HuH-7.5 (cell line): Measurements from ENCODE around the gene JPH2.

Experiments used
- DNase-seq: peaks from one replicate; pipeline ENCODE4 v3.0.0; 2011; ENCODE audit warnings: low spot score

Gene JPH2

DNA sequence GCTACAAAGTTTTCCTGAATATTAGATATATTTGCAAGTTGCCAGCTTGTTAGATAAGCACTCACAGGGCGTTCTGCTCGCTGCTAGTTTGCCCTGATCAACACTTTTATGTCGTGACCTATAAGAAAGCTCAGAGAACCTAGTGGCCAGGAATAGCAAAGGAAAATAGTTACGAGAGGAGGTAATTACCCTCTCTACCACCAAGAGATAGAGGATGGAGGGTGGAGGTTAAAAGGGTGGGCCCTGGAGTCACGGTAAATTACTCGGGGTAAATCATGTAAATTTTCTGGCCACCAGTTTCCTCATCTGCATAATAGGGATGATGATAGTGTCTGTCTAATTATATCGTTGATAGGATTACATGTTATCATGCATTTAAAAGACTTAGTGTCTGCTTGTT lies 87.2 kb downstream of the JPH2 start:
- no peak for DNase-seq

DNA sequence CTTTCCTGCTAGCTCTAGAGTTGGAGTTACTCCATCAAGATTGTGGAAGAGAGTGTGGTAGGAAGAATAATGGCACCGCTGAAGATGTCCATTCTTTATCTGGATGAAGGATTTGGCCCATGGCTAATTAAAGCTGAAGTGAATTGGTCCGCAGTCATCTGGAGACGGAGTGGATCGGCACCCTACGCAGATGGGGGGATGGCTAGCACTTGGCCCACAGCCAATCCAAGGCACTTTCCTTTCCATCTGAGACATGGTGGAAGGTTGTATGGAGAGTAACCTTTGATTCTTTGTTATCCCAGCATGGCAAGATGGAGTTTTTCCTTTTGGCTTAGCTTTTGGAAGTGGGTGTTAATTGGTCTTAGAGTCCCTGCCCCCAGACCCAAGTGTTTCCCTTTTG lies 88.3 kb downstream of the JPH2 start:
- DNase-seq, result no peak

GRCh38 chr20:44098256-44098630 lies 88.7 kb downstream of the JPH2 start:
- no peak for DNase-seq

DNA sequence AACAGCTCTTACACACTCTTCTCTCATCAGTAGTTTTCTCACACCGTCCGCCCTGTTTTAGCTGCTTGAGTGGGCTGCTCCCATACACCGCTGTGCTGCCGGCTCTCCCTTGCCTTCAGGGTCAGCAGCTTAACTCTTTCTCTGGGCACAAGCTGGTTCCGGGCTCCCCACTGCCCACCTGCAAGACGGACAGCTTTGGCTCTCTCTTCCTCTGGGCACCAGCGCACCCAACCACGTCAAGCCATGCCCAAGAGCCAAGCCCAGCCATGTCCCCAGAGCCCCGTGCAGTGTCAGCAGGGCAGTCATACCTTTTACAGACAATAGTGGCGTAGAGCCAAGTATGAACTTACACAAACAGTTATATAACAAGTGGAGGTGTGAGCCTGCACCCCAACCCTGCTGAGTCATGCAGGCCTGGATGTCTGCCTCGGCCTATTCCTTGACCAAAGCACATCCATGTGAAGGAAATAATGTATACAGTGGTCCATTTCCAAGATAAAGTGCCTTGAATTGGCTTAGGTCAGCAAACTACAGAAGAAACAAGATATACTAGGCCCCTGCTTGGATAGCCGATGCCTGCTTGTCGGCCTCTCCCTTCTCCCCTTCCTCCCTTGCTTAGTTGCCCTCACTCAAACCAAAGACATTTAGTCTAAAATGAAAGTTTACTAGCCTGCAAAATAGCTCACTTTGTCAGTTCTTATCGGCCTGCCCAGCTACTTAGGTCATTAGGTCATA lies 89.3 kb downstream of the JPH2 start:
- no peak for DNase-seq

DNA sequence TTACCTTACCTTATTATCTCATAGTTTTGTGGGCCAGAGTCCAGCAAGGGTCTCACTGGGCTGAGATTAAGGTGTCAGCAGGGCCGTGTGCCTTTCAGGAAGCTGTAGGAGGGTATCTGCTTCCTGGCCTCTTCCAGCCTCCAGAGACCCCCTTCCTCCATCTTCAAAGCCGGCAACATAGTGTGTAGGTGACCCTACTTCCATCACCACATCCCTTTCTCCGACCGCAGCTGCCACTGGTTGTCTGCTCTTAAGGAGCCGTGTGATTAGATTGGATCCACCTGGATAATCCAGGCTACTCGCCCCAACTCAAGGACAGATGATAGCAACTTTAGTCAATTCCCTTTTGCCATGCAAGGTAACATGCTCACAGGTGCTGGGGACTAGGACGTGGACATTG lies 91.2 kb downstream of the JPH2 start:
- DNase-seq, result no peak

- no peak for DNase-seq
Observed at GRCh38 chr20:44093249-44093582, 93.8 kb downstream of the JPH2 start.

GRCh38 chr20:44092551-44093248 lies 94.3 kb downstream of the JPH2 start:
- no peak for DNase-seq

DNA sequence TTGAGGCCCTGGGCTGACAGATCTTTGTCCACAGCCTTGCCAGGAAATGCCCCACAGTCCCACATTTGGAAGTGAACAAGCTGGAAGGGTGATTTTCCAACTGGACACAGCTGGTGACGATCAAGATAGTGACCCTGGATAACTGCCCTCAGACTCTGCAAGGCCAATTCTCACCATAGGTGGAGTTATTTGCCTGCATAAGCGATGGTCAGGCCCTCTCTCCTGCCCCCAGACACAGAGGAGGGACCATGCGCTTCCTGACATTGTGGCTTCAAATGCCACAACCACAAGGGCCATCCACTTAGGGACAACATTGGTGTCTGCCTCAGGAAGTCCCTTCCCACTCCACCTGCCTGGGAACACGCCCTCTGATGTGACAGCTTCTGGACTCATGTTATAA lies 96.0 kb downstream of the JPH2 start:
- no peak for DNase-seq

DNA sequence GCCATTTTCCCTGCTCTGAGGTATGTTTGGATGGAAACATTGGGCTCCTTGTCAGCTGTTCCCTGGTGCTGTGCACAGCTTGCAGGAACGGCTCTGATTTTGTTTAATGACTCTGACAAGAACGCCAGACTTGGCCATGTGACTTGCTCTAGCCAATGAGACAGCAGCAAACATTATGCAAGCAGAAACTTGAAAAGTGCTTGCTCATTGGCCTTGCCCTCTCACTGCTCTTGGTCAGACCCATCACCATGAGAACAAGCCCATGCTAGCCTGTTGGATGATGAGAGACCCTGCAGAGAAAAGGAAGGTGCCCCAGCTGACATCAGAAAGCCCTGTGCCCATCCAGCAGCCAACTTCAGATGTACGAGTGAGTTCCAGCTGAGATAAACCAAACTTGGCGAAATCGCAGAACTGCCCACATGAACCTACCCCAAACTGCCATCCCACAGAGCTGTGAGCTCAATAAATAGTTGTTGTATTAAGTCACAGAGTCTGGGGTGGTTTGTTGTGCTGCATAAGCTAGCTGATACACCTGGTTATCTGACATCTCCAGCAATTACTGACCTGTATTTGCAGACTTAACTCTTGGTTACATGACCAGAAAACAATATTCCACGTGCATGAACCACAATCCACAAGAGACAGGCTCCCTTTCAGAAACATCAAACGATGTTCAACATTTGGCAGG lies 96.9 kb downstream of the JPH2 start:
- no peak for DNase-seq

GRCh38 chr20:44087857-44088120 lies 99.2 kb downstream of the JPH2 start:
- no peak for DNase-seq

DNA sequence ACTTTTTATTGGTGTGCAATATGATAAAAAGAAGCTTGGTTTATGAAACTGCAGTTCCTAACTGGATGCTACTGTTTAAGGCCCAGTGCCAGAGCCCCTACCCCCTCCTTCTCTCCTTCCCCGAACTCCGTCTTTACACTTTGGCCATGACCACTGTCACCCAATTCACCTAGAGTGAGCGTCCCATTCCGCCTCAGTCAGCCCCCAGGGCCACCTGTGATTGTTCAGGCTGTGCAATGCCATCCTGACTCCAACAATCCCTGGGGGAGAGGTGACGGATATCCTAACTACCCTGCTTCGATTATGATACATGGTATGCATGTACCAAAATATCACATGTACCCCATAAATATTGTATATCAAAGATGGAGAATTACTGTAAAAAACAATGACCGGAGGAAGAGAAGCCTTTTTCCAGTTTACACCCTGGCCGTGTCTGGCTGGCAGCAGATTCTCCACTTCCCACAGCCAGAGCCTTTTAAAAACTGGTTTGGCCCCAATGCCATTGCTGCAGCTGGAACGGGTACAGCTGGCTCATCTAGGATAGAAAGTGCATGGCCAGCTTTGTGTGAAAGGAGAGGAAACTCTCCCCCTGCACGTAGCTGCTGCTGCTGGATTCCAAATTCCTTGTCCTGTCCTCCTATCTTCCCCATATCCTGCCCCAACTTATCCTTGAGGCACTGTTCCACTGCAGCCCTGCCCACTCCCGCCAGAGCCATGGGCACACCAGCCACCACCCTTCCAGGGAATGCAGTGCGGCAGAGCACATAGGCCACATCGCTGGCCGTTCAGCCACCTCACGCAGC lies 99.7 kb downstream of the JPH2 start:
- no peak for DNase-seq

DNA sequence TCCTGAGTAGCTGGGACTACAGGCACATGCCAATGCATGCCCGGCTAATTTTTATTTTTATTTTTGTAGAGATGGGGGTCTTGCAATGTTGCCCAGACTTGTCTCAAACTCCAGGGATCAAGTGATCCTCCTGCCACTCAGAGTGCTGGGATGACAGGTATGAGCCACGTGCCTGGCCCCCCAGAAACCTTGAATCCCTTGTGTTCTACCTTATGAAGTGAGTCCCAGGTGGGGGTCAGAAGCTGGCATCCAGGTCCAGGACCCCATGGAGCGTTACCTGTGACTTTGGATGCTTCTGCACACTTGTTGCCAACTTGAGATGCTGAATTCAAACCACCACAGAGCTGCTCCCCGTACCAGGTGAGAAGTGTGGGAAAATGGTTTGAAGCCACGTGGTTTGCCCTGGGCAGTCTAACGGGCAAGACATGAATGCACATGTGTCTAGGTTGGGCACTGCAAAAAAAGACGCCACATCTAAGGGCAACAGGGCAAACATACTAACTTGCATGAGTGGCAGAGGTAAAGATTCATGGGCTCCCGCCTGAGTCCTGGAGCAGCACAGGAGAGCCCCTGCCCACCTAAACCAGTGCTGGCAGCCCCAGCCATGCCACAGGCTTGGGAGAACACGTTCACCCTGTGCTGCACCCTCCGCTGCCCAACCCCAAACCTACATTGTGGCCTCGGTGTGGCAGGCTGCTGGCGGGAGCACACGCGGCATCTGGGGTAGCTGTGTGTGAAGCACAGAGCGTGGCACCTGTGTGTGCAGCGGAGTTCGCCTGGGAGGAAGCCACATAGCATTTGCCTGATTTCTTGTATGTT lies 101.2 kb downstream of the JPH2 start:
- no peak for DNase-seq

- no peak for DNase-seq
Observed at GRCh38 chr20:44084891-44085290, 102.1 kb downstream of the JPH2 start.

DNA sequence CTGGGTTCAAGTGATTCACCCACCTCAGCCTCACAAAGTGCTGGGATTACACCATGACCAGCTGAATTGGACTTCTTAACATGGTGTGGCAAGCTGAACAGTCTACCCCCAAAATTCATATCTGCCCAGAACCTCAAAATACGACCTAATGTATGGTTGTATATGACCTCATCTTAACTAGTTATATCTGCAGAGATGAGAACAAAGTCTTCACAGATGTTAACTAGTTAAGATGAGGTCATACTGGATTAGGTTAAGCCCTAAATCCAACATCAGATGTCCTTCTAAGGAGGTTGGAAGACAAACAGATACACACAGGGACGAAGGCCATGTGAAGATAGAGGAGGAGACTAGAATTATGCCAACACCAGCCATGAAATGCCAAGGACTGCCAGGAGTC lies 102.5 kb downstream of the JPH2 start:
- no peak for DNase-seq

DNA sequence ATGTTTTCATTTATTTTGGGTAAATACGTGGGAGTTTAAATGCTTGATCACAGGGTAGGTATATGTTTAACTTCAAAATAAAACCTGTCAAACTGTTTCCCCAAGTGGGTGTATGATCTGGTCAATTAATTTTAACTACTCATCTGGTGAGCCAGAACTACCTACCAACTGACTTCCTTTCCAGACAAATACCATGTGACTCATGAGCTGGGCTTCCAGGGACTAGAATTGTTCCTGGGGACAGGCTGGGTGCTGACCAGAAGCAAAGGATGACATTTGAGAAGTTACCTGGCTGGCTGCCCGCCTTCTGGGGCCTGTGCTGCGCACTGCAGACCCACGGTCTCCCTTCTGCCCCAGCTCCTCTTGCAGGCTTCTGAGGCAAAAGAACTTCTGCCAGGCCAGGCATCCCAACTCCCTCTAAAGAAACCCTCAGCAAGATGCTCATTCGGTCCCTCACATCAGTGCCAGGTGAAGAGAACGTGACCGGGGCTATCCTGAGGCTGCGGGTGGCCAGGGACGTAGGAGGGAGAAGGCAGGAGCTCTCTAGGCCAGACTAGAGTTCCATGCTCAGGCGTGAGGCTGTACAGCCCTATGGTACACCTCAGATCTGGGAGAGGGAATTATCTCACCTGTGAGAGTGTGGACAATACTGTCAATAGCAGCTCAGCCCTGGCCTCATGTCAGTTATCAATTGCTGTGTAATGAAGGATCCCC lies 103.6 kb downstream of the JPH2 start:
- DNase-seq, result no peak

DNA sequence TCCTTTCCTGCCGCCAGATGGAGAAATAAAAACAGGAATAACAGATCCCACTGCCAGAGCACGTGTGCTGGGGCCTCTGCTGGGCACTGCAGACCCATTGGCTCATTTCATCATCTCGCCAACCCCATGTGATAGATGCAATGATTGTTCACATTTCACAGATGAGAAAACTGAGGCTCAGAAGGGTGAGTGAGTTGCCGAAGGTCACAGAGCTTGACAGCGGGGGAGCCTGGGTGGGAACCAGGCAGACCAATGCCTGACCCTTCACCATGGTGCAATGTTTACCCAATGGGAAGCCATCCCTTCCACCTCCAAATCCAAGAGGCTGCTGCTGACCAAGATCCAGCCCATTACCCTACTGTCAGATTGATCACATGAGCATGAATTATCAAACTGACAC lies 105.1 kb downstream of the JPH2 start:
- no peak for DNase-seq

- no peak for DNase-seq
Observed at GRCh38 chr20:44081476-44081875, 105.5 kb downstream of the JPH2 start.

GRCh38 chr20:44080646-44081267 lies 106.2 kb downstream of the JPH2 start:
- peak; percentile 83 for DNase-seq

DNA sequence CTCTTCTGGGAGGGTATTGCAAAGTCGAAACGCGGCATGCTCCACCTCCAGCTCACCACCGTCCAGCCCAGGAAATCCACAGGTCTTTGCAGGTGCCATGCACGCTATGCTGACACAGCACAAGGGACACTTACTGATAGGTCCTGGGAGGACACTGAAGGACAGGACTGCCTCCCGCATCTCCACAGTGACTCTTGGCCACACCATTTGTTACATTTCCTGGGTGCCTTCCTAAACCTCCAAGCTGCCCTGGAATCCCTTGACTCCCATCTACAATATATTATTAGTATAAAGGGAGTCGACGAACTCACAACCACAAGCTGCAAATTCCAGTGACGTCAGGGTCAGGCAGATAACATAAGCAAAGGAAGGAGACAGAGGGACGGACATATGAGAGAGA lies 106.9 kb downstream of the JPH2 start:
- no peak for DNase-seq

DNA sequence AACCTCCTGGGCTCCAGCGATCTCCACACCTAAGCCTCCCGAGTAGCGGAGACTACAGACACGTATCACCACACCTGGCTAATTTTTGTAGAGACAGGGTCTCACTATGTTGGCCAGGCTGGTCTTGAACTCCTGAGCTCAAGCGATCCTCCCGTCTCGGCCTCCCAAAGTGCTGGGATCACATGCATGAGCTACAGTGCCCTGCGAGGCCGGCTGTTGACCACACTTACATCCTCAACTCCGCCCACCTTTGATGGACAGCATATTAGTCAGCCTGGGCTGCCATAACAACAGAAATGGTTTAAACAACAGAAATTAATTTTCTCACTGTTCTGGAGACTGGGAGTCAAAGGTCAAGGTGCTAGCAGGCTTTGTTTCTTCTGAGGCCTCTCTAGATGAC lies 107.7 kb downstream of the JPH2 start:
- no peak for DNase-seq

GRCh38 chr20:44075950-44076232 lies 111.1 kb downstream of the JPH2 start:
- no peak for DNase-seq
